NCI-H1105 treated with DMSO at 0.1 percent for 48 hours (cell line): ENCODE results near the gene KCND2.
A peak's percentile ranks its signal among the peaks of the same experiment; 100 is the strongest.
"Not testable (repeated sequence)": the region's sequence is repeated elsewhere in the genome, so short reads cannot be mapped to it uniquely, and the experiment has no call there.

Experiments
- DNase-seq: peaks from one replicate; lab custom pipeline; 2025; lab: John Stamatoyannopoulos, UW

Gene KCND2

GRCh38 chr7:120587243-120587642 is 314.3 kb downstream of the KCND2 start:
- no peak for DNase-seq

- DNase-seq = no peak
Observed at GRCh38 chr7:120588416-120588815, 315.4 kb downstream of the KCND2 start.

GRCh38 chr7:120588862-120589261 is 315.9 kb downstream of the KCND2 start:
- no peak for DNase-seq

- DNase-seq = no peak
Observed at GRCh38 chr7:120600607-120601006, 327.6 kb downstream of the KCND2 start.

GRCh38 chr7:120603366-120603765 is 330.4 kb downstream of the KCND2 start:
- DNase-seq = no peak

GRCh38 chr7:120609136-120609753 is 336.3 kb downstream of the KCND2 start:
- no peak for DNase-seq

GRCh38 chr7:120611975-120612374 is 339.0 kb downstream of the KCND2 start:
- no peak for DNase-seq

- DNase-seq = no peak
Observed at GRCh38 chr7:120615703-120616102, 342.7 kb downstream of the KCND2 start.

GRCh38 chr7:120617275-120617674 is 344.3 kb downstream of the KCND2 start:
- no peak for DNase-seq

- DNase-seq = no peak
Observed at GRCh38 chr7:120628251-120628650, 355.3 kb downstream of the KCND2 start.

GRCh38 chr7:120639884-120640283 is 366.9 kb downstream of the KCND2 start:
- DNase-seq = no peak

GRCh38 chr7:120645966-120646365 is 373.0 kb downstream of the KCND2 start:
- DNase-seq = no peak

- no peak for DNase-seq
Observed at GRCh38 chr7:120654241-120654640, 381.3 kb downstream of the KCND2 start.

- DNase-seq = no peak
Observed at GRCh38 chr7:120658516-120658915, 385.5 kb downstream of the KCND2 start.

GRCh38 chr7:120662291-120662690 is 389.3 kb downstream of the KCND2 start:
- no peak for DNase-seq

- DNase-seq = no peak
Observed at GRCh38 chr7:120665068-120665467, 392.1 kb downstream of the KCND2 start.

- DNase-seq = no peak
Observed at GRCh38 chr7:120675076-120675475, 402.1 kb downstream of the KCND2 start.

GRCh38 chr7:120677535-120677934 is 404.6 kb downstream of the KCND2 start:
- DNase-seq = no peak

- DNase-seq = no peak
Observed at GRCh38 chr7:120680985-120681384, 408.0 kb downstream of the KCND2 start.

GRCh38 chr7:120684463-120684862 is 411.5 kb downstream of the KCND2 start:
- DNase-seq = no peak

- no peak for DNase-seq
Observed at GRCh38 chr7:120691915-120692314, 418.9 kb downstream of the KCND2 start.

GRCh38 chr7:120695848-120696247 is 422.9 kb downstream of the KCND2 start:
- peak; percentile 87 for DNase-seq

GRCh38 chr7:120700796-120701195 is 427.8 kb downstream of the KCND2 start:
- no peak for DNase-seq

- not testable (repeated sequence) for DNase-seq
Observed at GRCh38 chr7:120702408-120702807, 429.4 kb downstream of the KCND2 start.
